ENCODE results near the gene NFRKB.

The NFRKB gene

GRCh38 chr11:129866311-129866710, 29.1 kb downstream of the NFRKB start:
- Histone ChIP-seq H3K4me3 (IDR thresholded peaks at IDR 0.05; ENCODE audit: insufficient read depth, low read depth, low read length) (no peak overlapping the region), H3K4me2 (no peak overlapping the region), H3K27ac (no peak overlapping the region), H4K20me1 (ENCODE audit: insufficient read depth) (no peaks in the 10 kb centered on the region), H3K9ac (no peak overlapping the region), H2AFZ (ENCODE audit: low read depth) (no peak overlapping the region), H3K27me3 (ENCODE audit: insufficient read depth, low read depth) (no peaks in the 10 kb centered on the region), H3K79me2 (ENCODE audit: insufficient read depth, low read depth) (no peaks in the 10 kb centered on the region), H3K36me3 (ENCODE audit: insufficient read depth) (no peaks in the 10 kb centered on the region), H3K4me1 (ENCODE audit: low read depth, poor library complexity, severe bottlenecking) (no peaks in the 10 kb centered on the region)
- TF ChIP-seq CTCF (conservative IDR thresholded peaks at IDR 0.05; ENCODE audit: low read depth, low read length) = no peak

GRCh38 chr11:129865701-129866100, 29.7 kb downstream of the NFRKB start:
- Histone ChIP-seq H3K4me2 (no peak overlapping the region), H3K4me1 (ENCODE audit: low read depth, poor library complexity, severe bottlenecking) (no peaks in the 10 kb centered on the region), H3K36me3 (ENCODE audit: insufficient read depth) (no peaks in the 10 kb centered on the region)

GRCh38 chr11:129864811-129865210, 30.6 kb downstream of the NFRKB start:
- Histone ChIP-seq H3K79me2 (ENCODE audit: insufficient read depth, low read depth) (no peaks in the 10 kb centered on the region), H3K4me3 (IDR thresholded peaks at IDR 0.05; ENCODE audit: insufficient read depth, low read depth, low read length) (no peak overlapping the region), H3K27me3 (ENCODE audit: insufficient read depth, low read depth) (no peaks in the 10 kb centered on the region), H4K20me1 (ENCODE audit: insufficient read depth) (no peaks in the 10 kb centered on the region), H3K4me2 (no peak overlapping the region), H3K9ac (no peak overlapping the region), H2AFZ (ENCODE audit: low read depth) (no peak overlapping the region), H3K4me1 (ENCODE audit: low read depth, poor library complexity, severe bottlenecking) (no peaks in the 10 kb centered on the region), H3K36me3 (ENCODE audit: insufficient read depth) (no peaks in the 10 kb centered on the region), H3K27ac (no peak overlapping the region)
- no peak for TF ChIP-seq CTCF (conservative IDR thresholded peaks at IDR 0.05; ENCODE audit: low read depth, low read length)

More at GRCh38 chr11:129865701-129866100, 29.7 kb downstream of the NFRKB start:
- H3K79me2 ChIP-seq (ENCODE audit: insufficient read depth, low read depth) = no peaks in the 10 kb centered on the region
- no peaks in the 10 kb centered on the region for H3K27me3 ChIP-seq (ENCODE audit: insufficient read depth, low read depth)
- no peak overlapping the region for H2AFZ ChIP-seq (ENCODE audit: low read depth)
- TF ChIP-seq CTCF (conservative IDR thresholded peaks at IDR 0.05; ENCODE audit: low read depth, low read length) = no peak
- H3K4me3 ChIP-seq (IDR thresholded peaks at IDR 0.05; ENCODE audit: insufficient read depth, low read depth, low read length) = no peak overlapping the region
- H3K27ac ChIP-seq = no peak overlapping the region
- no peaks in the 10 kb centered on the region for H4K20me1 ChIP-seq (ENCODE audit: insufficient read depth)
- H3K9ac ChIP-seq = no peak overlapping the region

- Histone ChIP-seq H2AFZ (ENCODE audit: low read depth) (no peak overlapping the region), H3K9ac (no peak overlapping the region), H3K4me1 (ENCODE audit: low read depth, poor library complexity, severe bottlenecking) (no peaks in the 10 kb centered on the region), H3K4me3 (IDR thresholded peaks at IDR 0.05; ENCODE audit: insufficient read depth, low read depth, low read length) (no peak overlapping the region), H3K4me2 (no peak overlapping the region), H3K27me3 (ENCODE audit: insufficient read depth, low read depth) (no peaks in the 10 kb centered on the region), H4K20me1 (ENCODE audit: insufficient read depth) (no peaks in the 10 kb centered on the region), H3K79me2 (ENCODE audit: insufficient read depth, low read depth) (no peaks in the 10 kb centered on the region), H3K36me3 (ENCODE audit: insufficient read depth) (no peaks in the 10 kb centered on the region), H3K27ac (no peak overlapping the region)
- TF ChIP-seq CTCF (conservative IDR thresholded peaks at IDR 0.05; ENCODE audit: low read depth, low read length) = no peak
Measured at GRCh38 chr11:129861702-129862522, 33.5 kb downstream of the NFRKB start.
